ENCODE results near the gene C1QTNF5.
"Not testable (repeated sequence)": the region's sequence is repeated elsewhere in the genome, so short reads cannot be mapped to it uniquely, and the experiment has no call there.

C1QTNF5 gene

GRCh38 chr11:119340335-119341221 is at the start of gene C1QTNF5:
TSS of gene C1QTNF5 (minus strand) at chr11:119340883. CDS start at chr11:119340397, 486 bp downstream.
- Mint-ChIP-seq H3K36me3 (peaks cover 3% of the 10 kb centered on the region), H3K27ac (no peak within 1 kb of the TSS), H3K4me3 (no peak within 1 kb of the TSS), H3K27me3 (peaks cover 15% of the 10 kb centered on the region), H3K9me3 (no peaks in the 10 kb centered on the region), H3K4me1 (peaks cover 39% of the 10 kb centered on the region)

GRCh38 chr11:119389611-119390254 is 49.0 kb upstream of the C1QTNF5 start:
- Mint-ChIP-seq H3K4me3 (no peak overlapping the region), H3K9me3 (no peaks in the 10 kb centered on the region), H3K27ac (no peak overlapping the region), H3K36me3 (no peaks in the 10 kb centered on the region), H3K4me1 (no peaks in the 10 kb centered on the region), H3K27me3 (no peaks in the 10 kb centered on the region)

GRCh38 chr11:119388103-119388502 is 47.4 kb upstream of the C1QTNF5 start:
- no peak overlapping the region for H3K27ac Mint-ChIP-seq
- H3K4me1 Mint-ChIP-seq: no peaks in the 10 kb centered on the region
- H3K36me3 Mint-ChIP-seq: no peaks in the 10 kb centered on the region
- no peaks in the 10 kb centered on the region for H3K27me3 Mint-ChIP-seq
- H3K4me3 Mint-ChIP-seq: no peak overlapping the region
- no peaks in the 10 kb centered on the region for H3K9me3 Mint-ChIP-seq

GRCh38 chr11:119384332-119384731 is 43.6 kb upstream of the C1QTNF5 start:
- no peaks in the 10 kb centered on the region for H3K36me3 Mint-ChIP-seq

GRCh38 chr11:119382513-119382912 is 41.8 kb upstream of the C1QTNF5 start:
- not testable (repeated sequence) for H3K4me1 Mint-ChIP-seq, H3K9me3 Mint-ChIP-seq, H3K4me3 Mint-ChIP-seq, H3K36me3 Mint-ChIP-seq, H3K27ac Mint-ChIP-seq, H3K27me3 Mint-ChIP-seq

More at GRCh38 chr11:119384332-119384731, 43.6 kb upstream of the C1QTNF5 start:
- H3K27ac Mint-ChIP-seq: no peak overlapping the region
- H3K4me3 Mint-ChIP-seq: no peak overlapping the region
- H3K9me3 Mint-ChIP-seq: no peaks in the 10 kb centered on the region
- H3K4me1 Mint-ChIP-seq: no peaks in the 10 kb centered on the region
- no peaks in the 10 kb centered on the region for H3K27me3 Mint-ChIP-seq

GRCh38 chr11:119382101-119382500 is 41.4 kb upstream of the C1QTNF5 start:
- no peaks in the 10 kb centered on the region for H3K9me3 Mint-ChIP-seq
- no peaks in the 10 kb centered on the region for H3K36me3 Mint-ChIP-seq
- H3K27me3 Mint-ChIP-seq: no peaks in the 10 kb centered on the region
- no peak overlapping the region for H3K27ac Mint-ChIP-seq
- no peak overlapping the region for H3K4me3 Mint-ChIP-seq
- H3K4me1 Mint-ChIP-seq: no peaks in the 10 kb centered on the region

GRCh38 chr11:119381181-119381988 is 40.7 kb upstream of the C1QTNF5 start, which contains the start of gene USP2:
TSS of gene USP2 (minus strand) at chr11:119381690. CDS start at chr11:119373480, 8,210 bp downstream.
- Mint-ChIP-seq H3K4me3 (no peak within 1 kb of the TSS), H3K9me3 (no peaks in the 10 kb centered on the region), H3K27ac (peak within 1 kb of the TSS; percentile 68), H3K4me1 (no peaks in the 10 kb centered on the region), H3K27me3 (no peaks in the 10 kb centered on the region), H3K36me3 (no peaks in the 10 kb centered on the region)

- Mint-ChIP-seq H3K36me3 (no peaks in the 10 kb centered on the region), H3K4me3 (no peak overlapping the region), H3K9me3 (no peaks in the 10 kb centered on the region), H3K27me3 (no peaks in the 10 kb centered on the region), H3K27ac (no peak overlapping the region), H3K4me1 (no peaks in the 10 kb centered on the region)
Observed at GRCh38 chr11:119380827-119381180, 40.1 kb upstream of the C1QTNF5 start.

GRCh38 chr11:119380160-119380826 is 39.6 kb upstream of the C1QTNF5 start:
- H3K27ac Mint-ChIP-seq: no peak overlapping the region
- H3K27me3 Mint-ChIP-seq: no peaks in the 10 kb centered on the region
- no peaks in the 10 kb centered on the region for H3K4me1 Mint-ChIP-seq
- H3K4me3 Mint-ChIP-seq: no peak overlapping the region
- H3K36me3 Mint-ChIP-seq: no peaks in the 10 kb centered on the region
- H3K9me3 Mint-ChIP-seq: no peaks in the 10 kb centered on the region

- no peaks in the 10 kb centered on the region for H3K27me3 Mint-ChIP-seq
- H3K4me3 Mint-ChIP-seq: no peak overlapping the region
- no peaks in the 10 kb centered on the region for H3K9me3 Mint-ChIP-seq
- H3K4me1 Mint-ChIP-seq: no peaks in the 10 kb centered on the region
- H3K27ac Mint-ChIP-seq: no peak overlapping the region
- no peaks in the 10 kb centered on the region for H3K36me3 Mint-ChIP-seq
Observed at GRCh38 chr11:119378851-119379465, 38.3 kb upstream of the C1QTNF5 start.

- Mint-ChIP-seq H3K4me3 (no peak overlapping the region), H3K36me3 (no peaks in the 10 kb centered on the region), H3K9me3 (no peaks in the 10 kb centered on the region), H3K4me1 (no peaks in the 10 kb centered on the region), H3K27me3 (no peaks in the 10 kb centered on the region), H3K27ac (no peak overlapping the region)
Observed at GRCh38 chr11:119377961-119378667, 37.4 kb upstream of the C1QTNF5 start.

GRCh38 chr11:119377112-119377901 is 36.6 kb upstream of the C1QTNF5 start:
- H3K4me3 Mint-ChIP-seq: no peak overlapping the region
- no peak overlapping the region for H3K27ac Mint-ChIP-seq
- no peaks in the 10 kb centered on the region for H3K9me3 Mint-ChIP-seq
- H3K27me3 Mint-ChIP-seq: no peaks in the 10 kb centered on the region
- H3K36me3 Mint-ChIP-seq: no peaks in the 10 kb centered on the region
- no peaks in the 10 kb centered on the region for H3K4me1 Mint-ChIP-seq

- H3K36me3 Mint-ChIP-seq: no peaks in the 10 kb centered on the region
- no peak overlapping the region for H3K4me3 Mint-ChIP-seq
- no peaks in the 10 kb centered on the region for H3K4me1 Mint-ChIP-seq
- no peak overlapping the region for H3K27ac Mint-ChIP-seq
- no peaks in the 10 kb centered on the region for H3K27me3 Mint-ChIP-seq
- no peaks in the 10 kb centered on the region for H3K9me3 Mint-ChIP-seq
Observed at GRCh38 chr11:119376197-119376847, 35.6 kb upstream of the C1QTNF5 start.
